DOHH2 (cell line): Measurements from ENCODE around the gene TRHDE.

Source experiments
- H3F3A ChIP-seq: fragments of 200-600 bp; sonication (generic), shearing (Covaris generic); 2 replicates; pipeline ENCODE4 v1.6.0; 2016; ENCODE audit warnings: antibody characterized with exemption, mild to moderate bottlenecking; ENCODE audit not compliant: control insufficient read depth, insufficient read depth
- H3K27ac ChIP-seq: fragments of 200-600 bp; sonication (generic); 2 replicates; pipeline ENCODE4 v1.5.1; 2014; ENCODE audit warnings: low read depth, mild to moderate bottlenecking, low read length, moderate library complexity
- H3K27me3 ChIP-seq: fragments of 200-600 bp; sonication (generic); 2 replicates; pipeline ENCODE4 v1.6.1; 2014; ENCODE audit warnings: mild to moderate bottlenecking, low read length, mixed read lengths; ENCODE audit not compliant: control insufficient read depth
- H3K36me3 ChIP-seq: fragments of 200-600 bp; sonication (generic); 2 replicates; pipeline ENCODE4 v1.6.1; 2014; ENCODE audit warnings: mild to moderate bottlenecking, low read length, moderate library complexity, mixed read lengths; ENCODE audit not compliant: control insufficient read depth
- H3K4me1 ChIP-seq: fragments of 200-600 bp; sonication (generic); 2 replicates; pipeline ENCODE4 v1.6.1; 2014; ENCODE audit warnings: mild to moderate bottlenecking, low read length, mixed read lengths; ENCODE audit not compliant: control insufficient read depth
- H3K4me2 ChIP-seq: fragments of 200-600 bp; sonication (generic); 2 replicates; pipeline ENCODE4 v1.6.0; 2014; ENCODE audit warnings: mild to moderate bottlenecking, low read length, moderate library complexity
- H3K4me3 ChIP-seq: fragments of 200-600 bp; sonication (generic); 2 replicates; pipeline ENCODE4 v1.5.1; 2014; ENCODE audit warnings: mild to moderate bottlenecking, low read length, mixed read lengths
- H3K79me2 ChIP-seq: fragments of 200-600 bp; sonication (generic); 2 replicates; pipeline ENCODE4 v1.6.1; 2014; ENCODE audit warnings: mild to moderate bottlenecking, low read length, mixed read lengths; ENCODE audit not compliant: control insufficient read depth
- H3K9me2 ChIP-seq: fragments of 200-600 bp; sonication (generic); replicated peaks from 2 replicates; pipeline ENCODE4 v1.6.1; 2014; ENCODE audit warnings: mild to moderate bottlenecking, low read length, mixed read lengths; ENCODE audit not compliant: control insufficient read depth
- H3K9me3 ChIP-seq: fragments of 200-600 bp; sonication (generic); 2 replicates; pipeline ENCODE4 v1.6.1; 2014; ENCODE audit warnings: antibody characterized with exemption, low read length, mixed read lengths; ENCODE audit not compliant: control insufficient read depth, insufficient read depth
- H4K20me1 ChIP-seq: fragments of 200-600 bp; sonication (generic); 2 replicates; pipeline ENCODE4 v1.6.0; 2014; ENCODE audit warnings: low read depth, mild to moderate bottlenecking, antibody characterized with exemption, low read length, moderate library complexity; ENCODE audit not compliant: control insufficient read depth, insufficient read depth
- CTCF ChIP-seq: fragments of 200-600 bp; sonication (generic); IDR thresholded peaks from one replicate; pipeline ENCODE4 v1.5.1; 2014; ENCODE audit warnings: antibody characterized with exemption, mild to moderate bottlenecking, low read depth, low read length; ENCODE audit not compliant: poor library complexity, severe bottlenecking
- EZH2phosphoT487 ChIP-seq: fragments of 200-600 bp; sonication (generic); IDR thresholded peaks from 2 replicates; pipeline ENCODE4 v1.6.1; 2017; ENCODE audit warnings: borderline replicate concordance, mild to moderate bottlenecking, antibody characterized with exemption, low read length, moderate library complexity, mixed read lengths

The TRHDE gene

GRCh38 chr12:72679147-72679757 is 407.1 kb downstream of the TRHDE start:
- Histone ChIP-seq H3K36me3 (no peaks in the 10 kb centered on the region), H3K9me3 (no peaks in the 10 kb centered on the region), H3K4me3 (no peak overlapping the region), H3K27me3 (no peaks in the 10 kb centered on the region), H3K27ac (no peak overlapping the region), H3K4me2 (no peak overlapping the region), H3K79me2 (no peaks in the 10 kb centered on the region), H3F3A (no peaks in the 10 kb centered on the region), H3K9me2 (peaks cover 2% of the 10 kb centered on the region; the same call in 1 of the 2 replicates), H3K4me1 (no peaks in the 10 kb centered on the region), H4K20me1 (no peaks in the 10 kb centered on the region)
- TF ChIP-seq CTCF = no peak
- no peak for TF ChIP-seq EZH2phosphoT487

DNA sequence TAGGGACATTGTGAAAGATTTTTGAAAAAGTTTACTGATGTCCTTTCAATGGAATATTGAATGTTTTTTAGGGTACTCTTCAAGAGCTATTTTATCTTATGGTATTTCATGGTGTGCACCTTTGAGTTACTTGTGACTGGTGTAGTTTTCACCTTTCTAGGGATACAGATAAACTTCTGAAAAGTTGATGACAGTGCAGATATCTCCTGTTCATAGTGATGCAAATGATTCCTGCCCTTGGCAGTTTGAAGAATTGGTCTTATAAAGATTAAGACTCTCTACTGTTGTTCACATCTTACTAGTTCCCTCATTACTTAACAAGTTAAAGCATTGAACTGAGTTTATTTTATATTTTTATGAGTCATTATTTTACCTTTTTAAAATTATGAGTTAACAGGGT is 408.9 kb downstream of the TRHDE start:
- no peak overlapping the region for H3K4me3 ChIP-seq
- H3K27me3 ChIP-seq = no peaks in the 10 kb centered on the region
- no peaks in the 10 kb centered on the region for H4K20me1 ChIP-seq
- H3K36me3 ChIP-seq = no peaks in the 10 kb centered on the region
- H3K4me2 ChIP-seq = no peak overlapping the region
- TF ChIP-seq EZH2phosphoT487 (no peak), CTCF (no peak)
- no peaks in the 10 kb centered on the region for H3F3A ChIP-seq
- H3K9me2 ChIP-seq = peaks cover 2% of the 10 kb centered on the region; the same call in 1 of the 2 replicates
- H3K27ac ChIP-seq = no peak overlapping the region
- H3K79me2 ChIP-seq = no peaks in the 10 kb centered on the region
- no peaks in the 10 kb centered on the region for H3K4me1 ChIP-seq
- H3K9me3 ChIP-seq = no peaks in the 10 kb centered on the region

DNA sequence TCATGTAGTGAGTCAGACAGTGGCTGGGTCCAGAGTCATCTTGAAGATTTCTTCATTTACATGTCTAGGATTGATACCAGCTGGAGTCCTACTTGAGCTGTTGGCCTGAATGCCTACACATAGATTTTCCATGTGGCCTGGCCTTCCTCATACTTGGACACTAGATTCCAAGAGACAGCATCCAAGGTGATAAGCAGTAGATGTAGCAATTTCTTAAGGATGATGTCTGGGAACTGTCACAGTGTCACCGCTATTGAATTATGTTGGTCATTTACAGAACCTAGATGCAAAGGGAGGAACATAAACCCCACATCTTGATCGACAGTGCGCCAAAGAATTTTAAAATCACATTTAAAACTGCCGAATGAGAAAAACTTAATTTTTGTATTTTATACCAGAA is 412.3 kb downstream of the TRHDE start:
- H3K27ac ChIP-seq = no peak overlapping the region
- no peaks in the 10 kb centered on the region for H3K4me1 ChIP-seq
- TF ChIP-seq CTCF = no peak
- no peak for TF ChIP-seq EZH2phosphoT487
- no peak overlapping the region for H3K4me3 ChIP-seq
- H4K20me1 ChIP-seq = no peaks in the 10 kb centered on the region
- no peaks in the 10 kb centered on the region for H3K36me3 ChIP-seq
- peaks cover under 1% of the 10 kb centered on the region; the same call in 1 of the 2 replicates for H3K9me2 ChIP-seq
- H3K79me2 ChIP-seq = no peaks in the 10 kb centered on the region
- H3K4me2 ChIP-seq = no peak overlapping the region
- no peaks in the 10 kb centered on the region for H3F3A ChIP-seq
- H3K27me3 ChIP-seq = no peaks in the 10 kb centered on the region
- H3K9me3 ChIP-seq = no peaks in the 10 kb centered on the region
